HEK293 (cell line): ENCODE measurements around the gene EIF5A.

ENCODE experiments used
- BCL11A ChIP-seq: fragments of 450-650 bp; formaldehyde crosslinking; IDR thresholded peaks from 2 replicates; pipeline ENCODE4 v1.5.1; 2016; ENCODE audit warnings: low read depth, missing biosample characterization, missing genetic modification characterization
- GFI1B ChIP-seq: fragments of 450-650 bp; formaldehyde crosslinking; IDR thresholded peaks from 2 replicates; pipeline ENCODE4 v1.5.1; 2016; ENCODE audit warnings: missing biosample characterization, missing genetic modification characterization
- KLF8 ChIP-seq: fragments of 450-650 bp; formaldehyde crosslinking; IDR thresholded peaks from 2 replicates; pipeline ENCODE4 v1.5.1; 2016; ENCODE audit warnings: missing biosample characterization, missing genetic modification characterization
- PBX3 ChIP-seq: sonication (generic); formaldehyde crosslinking; IDR thresholded peaks from 2 replicates; pipeline ENCODE4 v1.8.1; 2022; ENCODE audit warnings: mild to moderate bottlenecking, moderate library complexity, missing genetic modification reagents
- PRDM10 ChIP-seq: fragments of 450-650 bp; formaldehyde crosslinking; IDR thresholded peaks from 2 replicates; pipeline ENCODE4 v1.5.1; 2016; ENCODE audit warnings: missing biosample characterization, missing genetic modification characterization
- RBAK ChIP-seq: fragments of 450-650 bp; formaldehyde crosslinking; IDR thresholded peaks from 2 replicates; pipeline ENCODE4 v1.5.1; 2016; ENCODE audit warnings: missing biosample characterization, missing genetic modification characterization
- REST ChIP-seq: fragments of 450-650 bp; formaldehyde crosslinking; IDR thresholded peaks from 2 replicates; pipeline ENCODE4 v1.5.1; 2016; ENCODE audit warnings: missing biosample characterization, missing genetic modification characterization
- SP2 ChIP-seq: fragments of 450-650 bp; formaldehyde crosslinking; IDR thresholded peaks from 2 replicates; pipeline ENCODE4 v1.5.1; 2016; ENCODE audit warnings: missing biosample characterization, missing genetic modification characterization
- TRIM28 ChIP-seq: IDR thresholded peaks from 2 replicates; pipeline ENCODE4 v1.6.1; 2011; ENCODE audit warnings: low read length, control low read depth, borderline replicate concordance
- ZBTB26 ChIP-seq: fragments of 450-650 bp; formaldehyde crosslinking; optimal IDR thresholded peaks from 2 replicates; pipeline ENCODE3; 2016; ENCODE audit warnings: missing biosample characterization, mild to moderate bottlenecking, missing genetic modification characterization
- ZBTB7A ChIP-seq: fragments of 450-650 bp; formaldehyde crosslinking; IDR thresholded peaks from 2 replicates; pipeline ENCODE4 v1.5.1; 2016; ENCODE audit warnings: low read depth, missing biosample characterization, missing genetic modification characterization
- ZBTB8A ChIP-seq: fragments of 450-650 bp; formaldehyde crosslinking; IDR thresholded peaks from 2 replicates; pipeline ENCODE4 v1.5.1; 2016; ENCODE audit warnings: missing biosample characterization, missing genetic modification characterization
- ZFP37 ChIP-seq: fragments of 450-650 bp; formaldehyde crosslinking; IDR thresholded peaks from 2 replicates; pipeline ENCODE4 v1.5.1; 2016; ENCODE audit warnings: missing biosample characterization, missing genetic modification characterization
- ZNF10 ChIP-seq: fragments of 450-650 bp; formaldehyde crosslinking; IDR thresholded peaks from 2 replicates; pipeline ENCODE4 v1.5.1; 2017; ENCODE audit warnings: missing biosample characterization, missing genetic modification characterization
- ZNF2 ChIP-seq: fragments of 450-650 bp; formaldehyde crosslinking; IDR thresholded peaks from 2 replicates; pipeline ENCODE4 v1.5.1; 2016; ENCODE audit warnings: missing biosample characterization, missing genetic modification characterization
- ZNF366 ChIP-seq: fragments of 450-650 bp; formaldehyde crosslinking; conservative IDR thresholded peaks from 2 replicates; pipeline ENCODE4 v1.5.1; 2016; ENCODE audit warnings: missing biosample characterization, missing genetic modification characterization
- ZNF501 ChIP-seq: fragments of 450-650 bp; formaldehyde crosslinking; IDR thresholded peaks from 2 replicates; pipeline ENCODE4 v1.5.1; 2016; ENCODE audit warnings: missing biosample characterization, missing genetic modification characterization
- ZNF560 ChIP-seq: fragments of 450-650 bp; formaldehyde crosslinking; IDR thresholded peaks from 2 replicates; pipeline ENCODE4 v1.5.1; 2017; ENCODE audit warnings: missing biosample characterization, missing genetic modification characterization, borderline replicate concordance
- ZNF561 ChIP-seq: fragments of 450-650 bp; IDR thresholded peaks from 2 replicates; pipeline ENCODE4 v1.5.1; 2018; ENCODE audit warnings: missing biosample characterization, missing genetic modification characterization, borderline replicate concordance
- ZNF600 ChIP-seq: fragments of 450-650 bp; formaldehyde crosslinking; IDR thresholded peaks from 2 replicates; pipeline ENCODE4 v1.5.1; 2016; ENCODE audit warnings: missing biosample characterization, missing genetic modification characterization
- ZNF610 ChIP-seq: fragments of 450-650 bp; formaldehyde crosslinking; IDR thresholded peaks from 2 replicates; pipeline ENCODE4 v1.5.1; 2016; ENCODE audit warnings: missing biosample characterization, missing genetic modification characterization, borderline replicate concordance
- ZNF629 ChIP-seq: fragments of 450-650 bp; formaldehyde crosslinking; IDR thresholded peaks from 2 replicates; pipeline ENCODE4 v1.5.1; 2017; ENCODE audit warnings: missing biosample characterization, missing genetic modification characterization
- ZNF654 ChIP-seq: fragments of 450-650 bp; formaldehyde crosslinking; IDR thresholded peaks from 2 replicates; pipeline ENCODE4 v1.5.1; 2016; ENCODE audit warnings: low read depth, missing biosample characterization, missing genetic modification characterization
- ZNF692 ChIP-seq: fragments of 450-650 bp; formaldehyde crosslinking; IDR thresholded peaks from 2 replicates; pipeline ENCODE4 v1.5.1; 2016; ENCODE audit warnings: missing biosample characterization, missing genetic modification characterization
- ZNF776 ChIP-seq: fragments of 450-650 bp; formaldehyde crosslinking; IDR thresholded peaks from 2 replicates; pipeline ENCODE4 v1.5.0; 2017; ENCODE audit warnings: missing biosample characterization, missing genetic modification characterization, borderline replicate concordance

The EIF5A gene

GRCh38 chr17:7280519-7281073 lies 26.8 kb upstream of the EIF5A start (continued):
- 0 out of 2 replicates have a peak, but pooled peaks have one; percentile 23 for TF ChIP-seq REST
- TF ChIP-seq PRDM10 (tag by site-specific recombination), result peak; percentile 86
- 0 out of 2 replicates have a peak, but pooled peaks have one; percentile 53 for TF ChIP-seq ZNF501 (tag by site-specific recombination)
- 0 out of 2 replicates have a peak, but pooled peaks have one; percentile 45 for TF ChIP-seq ZNF2
- TF ChIP-seq ZNF776, result no peak
- peak; percentile 50 for TF ChIP-seq ZNF366
- TF ChIP-seq ZFP37 (tag by site-specific recombination), result 0 out of 2 replicates have a peak, but pooled peaks have one; percentile 46
- 0 out of 2 replicates have a peak, but pooled peaks have one; percentile 17 for TF ChIP-seq ZBTB7A (tag by site-specific recombination)
- TF ChIP-seq BCL11A (tag by site-specific recombination), result peak; percentile 83; the same call in 1 of the 2 replicates
- peak; percentile 94 for TF ChIP-seq ZNF600
- 0 out of 2 replicates have a peak, but pooled peaks have one; percentile 15 for TF ChIP-seq ZNF610
- no peak for TF ChIP-seq RBAK (tag by site-specific recombination)
- no peak for TF ChIP-seq GFI1B (tag by site-specific recombination)
- TF ChIP-seq ZNF654, result peak; percentile 83
- peak; percentile 54; the same call in 1 of the 2 replicates for TF ChIP-seq ZNF692 (tag by site-specific recombination)
- TF ChIP-seq KLF8, result peak; percentile 21; the same call in 1 of the 2 replicates
- TF ChIP-seq TRIM28, result peak; percentile 83; the same call in 1 of the 2 replicates
- TF ChIP-seq ZNF629 (tag by site-specific recombination), result peak; percentile 30
- peak; percentile 41; the same call in 1 of the 2 replicates for TF ChIP-seq ZBTB8A (tag by site-specific recombination)
- 0 out of 2 replicates have a peak, but pooled peaks have one; percentile 41 for TF ChIP-seq ZNF561
- TF ChIP-seq ZNF10 (tag by site-specific recombination), result no peak
- TF ChIP-seq SP2 (tag by site-specific recombination), result no peak
- TF ChIP-seq ZBTB26 (tag by site-specific recombination), result peak; percentile 46
- peak; percentile 88 for TF ChIP-seq PBX3
- TF ChIP-seq ZNF560, result no peak
- TF ChIP-seq, all 188 proteins: peak for 37
